ENCODE data around the gene ANAPC5.

DNA sequence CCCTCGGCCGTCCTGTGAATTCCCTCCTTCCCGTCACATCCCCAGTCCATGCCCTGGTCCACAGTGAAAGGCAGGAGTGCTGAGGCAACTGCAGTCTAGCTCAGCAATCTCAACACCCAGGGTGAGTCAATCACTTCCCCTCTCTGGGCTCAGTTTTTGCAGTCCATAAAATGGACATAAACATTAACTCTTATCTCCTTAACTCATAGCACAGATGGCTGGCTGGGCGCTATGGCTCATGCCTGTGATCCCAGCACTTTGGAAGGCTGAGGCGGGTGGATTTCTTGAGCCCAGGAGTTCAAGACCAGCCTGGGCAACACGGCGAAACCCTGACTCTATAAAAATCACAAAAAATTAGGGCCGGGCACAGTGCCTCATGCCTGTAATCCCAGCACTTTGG, 88.1 kb downstream of the ANAPC5 start:
- TF ChIP-seq, protein P1, sequence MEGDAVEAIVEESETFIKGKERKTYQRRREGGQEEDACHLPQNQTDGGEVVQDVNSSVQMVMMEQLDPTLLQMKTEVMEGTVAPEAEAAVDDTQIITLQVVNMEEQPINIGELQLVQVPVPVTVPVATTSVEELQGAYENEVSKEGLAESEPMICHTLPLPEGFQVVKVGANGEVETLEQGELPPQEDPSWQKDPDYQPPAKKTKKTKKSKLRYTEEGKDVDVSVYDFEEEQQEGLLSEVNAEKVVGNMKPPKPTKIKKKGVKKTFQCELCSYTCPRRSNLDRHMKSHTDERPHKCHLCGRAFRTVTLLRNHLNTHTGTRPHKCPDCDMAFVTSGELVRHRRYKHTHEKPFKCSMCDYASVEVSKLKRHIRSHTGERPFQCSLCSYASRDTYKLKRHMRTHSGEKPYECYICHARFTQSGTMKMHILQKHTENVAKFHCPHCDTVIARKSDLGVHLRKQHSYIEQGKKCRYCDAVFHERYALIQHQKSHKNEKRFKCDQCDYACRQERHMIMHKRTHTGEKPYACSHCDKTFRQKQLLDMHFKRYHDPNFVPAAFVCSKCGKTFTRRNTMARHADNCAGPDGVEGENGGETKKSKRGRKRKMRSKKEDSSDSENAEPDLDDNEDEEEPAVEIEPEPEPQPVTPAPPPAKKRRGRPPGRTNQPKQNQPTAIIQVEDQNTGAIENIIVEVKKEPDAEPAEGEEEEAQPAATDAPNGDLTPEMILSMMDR (IDR thresholded peaks at IDR 0.05; ENCODE audit: low read depth, low read length, poor library complexity, severe bottlenecking) = no peak
- TF ChIP-seq EZH2phosphoT487 (IDR thresholded peaks at IDR 0.05; ENCODE audit: borderline replicate concordance, low read length) = no peak

Data from DOHH2 (cell line).